ENCODE results near the gene ITGB1BP2.
"Not testable (repeated sequence)": the region's sequence is repeated elsewhere in the genome, so short reads cannot be mapped to it uniquely, and the experiment has no call there.

Gene ITGB1BP2

DNA sequence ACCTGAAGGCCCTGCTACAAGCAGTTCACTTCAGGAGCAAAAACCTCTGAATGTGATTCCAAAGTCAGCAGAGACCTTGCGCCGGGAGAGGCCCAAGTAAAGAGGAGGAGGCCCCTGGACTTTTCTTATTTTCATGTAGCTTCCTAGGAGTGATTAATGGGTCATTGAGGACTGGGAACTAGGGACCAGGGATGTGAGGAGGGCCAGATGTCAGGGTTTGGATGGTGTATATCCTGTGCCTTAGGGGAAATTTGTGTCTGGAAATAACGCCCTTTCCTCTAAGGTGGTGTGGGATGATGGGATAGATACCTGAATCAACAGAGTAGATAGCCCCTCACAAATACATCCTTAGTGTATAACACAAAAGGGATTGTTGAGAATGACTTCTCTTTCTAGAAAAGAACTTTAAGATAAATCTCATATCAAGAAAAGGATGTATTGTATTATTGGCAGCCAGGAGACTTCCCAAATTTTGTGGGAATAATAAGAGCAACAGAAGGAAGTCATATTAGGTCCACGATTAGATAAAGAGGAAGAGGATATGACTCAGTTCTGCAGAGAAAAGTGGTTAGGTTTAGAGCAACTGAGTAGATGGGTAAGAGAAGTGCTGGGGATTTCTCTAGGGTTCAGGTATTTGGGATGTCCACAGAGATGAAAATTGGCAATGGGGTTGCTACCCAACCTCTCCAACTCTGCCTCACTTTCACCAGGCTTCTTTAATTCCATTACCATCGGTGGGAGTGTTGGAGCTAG, 1.1 kb downstream of the ITGB1BP2 start:
- no peak for DNase-seq

DNA sequence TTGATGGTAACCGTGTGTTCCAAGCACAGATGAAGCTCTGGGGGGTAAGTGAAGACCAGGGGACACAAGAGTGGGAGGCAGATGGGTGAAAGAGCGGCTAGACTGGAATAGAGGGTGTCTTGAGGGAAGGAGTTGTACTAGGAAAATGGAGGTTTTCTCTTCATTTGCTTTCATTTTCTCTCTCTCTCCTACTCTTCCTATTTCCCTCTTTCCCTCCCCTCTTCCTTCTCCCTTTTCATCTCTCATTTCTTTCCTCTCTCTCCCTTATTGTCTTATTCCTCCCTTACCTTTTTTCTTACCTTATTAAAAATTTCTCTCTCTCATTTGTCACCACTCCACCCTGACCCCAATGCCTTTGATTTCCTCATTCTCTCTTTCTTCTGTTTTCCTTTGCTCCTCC, 3.0 kb downstream of the ITGB1BP2 start:
- DNase-seq: no peak

GRCh38 chrX:71315917-71316316, 14.4 kb downstream of the ITGB1BP2 start:
- DNase-seq: no peak

- DNase-seq: not testable (repeated sequence)
Observed at GRCh38 chrX:71316959-71317358, 15.4 kb downstream of the ITGB1BP2 start.

DNA sequence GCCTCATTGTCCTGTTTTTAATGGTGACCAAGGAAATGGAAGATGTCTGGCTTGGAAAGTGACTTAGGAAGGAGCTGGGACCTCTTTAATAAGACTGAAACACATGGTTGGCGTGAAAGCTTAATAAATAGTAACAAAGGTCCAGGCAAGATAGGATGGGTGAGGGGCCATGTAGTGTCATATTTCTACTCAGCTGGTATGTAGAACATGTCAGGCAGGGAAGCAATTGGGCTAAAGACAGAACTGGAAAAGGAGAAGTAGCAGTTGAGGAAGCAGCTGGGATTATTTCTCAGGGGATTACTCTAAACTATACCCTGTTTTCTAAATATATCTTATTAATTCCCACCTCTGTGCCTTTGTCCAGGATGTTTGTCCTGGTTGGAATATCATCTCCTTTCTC, 18.6 kb downstream of the ITGB1BP2 start:
- DNase-seq: no peak

DNA sequence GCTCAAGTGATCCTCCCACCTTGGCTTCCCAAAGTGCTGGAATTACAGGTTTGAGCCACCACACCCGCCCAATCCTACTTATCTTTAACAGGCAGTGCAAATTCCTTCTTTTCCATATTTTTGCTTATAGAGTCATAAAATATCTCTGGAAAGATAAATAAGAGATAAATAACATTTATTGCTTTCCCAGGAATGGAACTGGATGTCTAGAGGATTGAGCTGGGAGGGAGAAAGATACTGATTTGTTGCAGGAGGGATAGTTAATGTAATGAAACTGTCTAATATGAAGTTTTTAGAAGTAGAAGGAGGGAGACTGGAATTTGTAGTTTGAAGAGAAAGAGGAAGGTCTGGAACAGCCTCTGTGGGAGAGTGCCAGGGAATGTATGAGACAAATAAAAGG, 20.2 kb downstream of the ITGB1BP2 start:
- no peak for DNase-seq

GRCh38 chrX:71324452-71324851, 22.9 kb downstream of the ITGB1BP2 start:
- DNase-seq: not testable (repeated sequence)

DNA sequence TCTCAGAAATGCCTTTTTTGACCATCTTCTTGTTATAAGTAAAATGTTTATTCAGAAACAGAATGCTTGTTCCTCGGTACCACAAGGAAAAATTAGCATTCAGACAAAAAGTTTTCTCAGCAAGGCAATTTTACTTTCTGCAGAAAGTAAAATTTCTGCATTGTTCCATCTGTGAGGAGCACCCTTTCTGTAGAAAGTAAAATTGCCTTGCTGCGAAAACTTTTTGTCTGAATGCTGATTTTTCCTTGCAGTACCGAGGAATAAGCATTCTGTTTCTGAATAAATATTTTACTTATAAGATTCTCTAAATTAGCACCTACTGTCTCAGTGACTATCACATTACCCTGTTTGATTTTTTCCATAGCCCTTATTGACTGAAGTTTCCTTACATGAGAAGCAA, 24.8 kb downstream of the ITGB1BP2 start:
- no peak for DNase-seq

DNA sequence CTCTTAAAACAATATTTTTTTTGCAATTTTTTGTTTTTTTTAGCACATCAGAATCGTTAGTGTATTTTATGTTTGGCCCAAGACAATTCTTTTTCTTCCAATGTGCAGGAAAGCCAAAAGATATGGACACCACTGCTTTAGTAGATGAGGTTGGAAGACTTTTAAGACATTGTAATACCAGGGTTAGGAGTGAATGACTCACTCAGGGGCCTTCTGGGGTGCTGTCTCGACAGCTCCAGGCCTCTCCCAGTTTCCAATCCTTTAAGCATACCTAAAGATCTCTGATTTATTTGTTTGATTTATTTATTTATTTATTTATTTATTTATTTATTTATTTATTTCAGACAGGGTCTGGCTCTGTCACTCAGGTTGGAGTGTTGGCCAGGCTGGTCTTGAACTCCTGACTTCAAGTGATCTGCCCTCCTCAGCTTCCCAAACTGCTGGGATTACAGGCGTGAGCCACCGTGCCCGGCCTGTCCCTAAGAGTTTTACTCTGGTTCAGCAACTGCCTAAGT, 47.7 kb downstream of the ITGB1BP2 start:
- not testable (repeated sequence) for DNase-seq

DNA sequence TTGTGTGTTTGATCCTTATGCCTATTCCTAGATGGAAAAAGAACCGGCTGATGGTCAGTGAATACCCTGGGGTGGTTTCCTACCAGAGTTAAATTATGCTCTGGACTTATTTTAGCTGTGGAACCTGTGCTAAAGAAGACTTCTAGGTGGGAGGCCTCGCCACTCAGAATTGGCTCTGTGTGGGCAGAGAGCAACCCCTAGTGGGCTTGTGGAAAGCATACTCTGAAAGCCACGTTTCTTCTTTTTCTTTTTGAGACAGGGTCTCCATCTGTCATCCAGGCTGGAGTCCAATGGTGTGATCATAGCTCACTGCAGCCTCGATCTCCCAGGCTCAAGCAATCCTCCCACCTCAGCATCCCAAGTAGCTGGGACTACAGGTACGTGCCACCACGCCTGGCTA, 48.3 kb downstream of the ITGB1BP2 start:
- not testable (repeated sequence) for DNase-seq

DNA sequence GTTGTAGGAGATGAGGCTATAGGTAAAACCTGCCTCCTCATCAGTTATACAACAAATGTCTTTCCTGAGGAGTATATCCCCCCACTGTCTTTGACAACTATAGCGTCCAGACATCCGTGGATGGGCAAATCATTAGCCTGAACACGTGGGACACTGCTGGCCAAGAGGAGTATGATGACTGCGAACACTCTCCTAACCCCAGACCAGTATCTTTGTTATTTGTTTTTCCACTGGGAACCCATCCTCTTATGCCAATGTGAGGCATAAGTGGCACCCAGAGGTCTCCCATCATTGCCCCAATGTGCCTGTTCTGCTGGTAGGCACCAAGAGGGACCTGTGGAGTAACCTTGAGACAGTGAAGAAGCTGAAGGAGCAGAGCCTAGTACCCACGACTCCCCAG, 50.9 kb downstream of the ITGB1BP2 start:
- not testable (repeated sequence) for DNase-seq

Data from activated effector memory CD4-positive, alpha-beta T cell treated with anti-CD3 and anti-CD28 coated beads, Interleukin-2, amount 50 U/mL, for 16 hours (primary cell).